HG03354 (cell line): ENCODE data around the gene CDKL5.

ENCODE experiments used
- ATAC-seq: cut with Tn5 transposase; IDR thresholded peaks from one replicate; pipeline ENCODE4 v1.9.1; 2021; ENCODE audit warnings: mild to moderate bottlenecking; ENCODE audit not compliant: unreplicated experiment, poor library complexity, severe bottlenecking

The CDKL5 gene

DNA sequence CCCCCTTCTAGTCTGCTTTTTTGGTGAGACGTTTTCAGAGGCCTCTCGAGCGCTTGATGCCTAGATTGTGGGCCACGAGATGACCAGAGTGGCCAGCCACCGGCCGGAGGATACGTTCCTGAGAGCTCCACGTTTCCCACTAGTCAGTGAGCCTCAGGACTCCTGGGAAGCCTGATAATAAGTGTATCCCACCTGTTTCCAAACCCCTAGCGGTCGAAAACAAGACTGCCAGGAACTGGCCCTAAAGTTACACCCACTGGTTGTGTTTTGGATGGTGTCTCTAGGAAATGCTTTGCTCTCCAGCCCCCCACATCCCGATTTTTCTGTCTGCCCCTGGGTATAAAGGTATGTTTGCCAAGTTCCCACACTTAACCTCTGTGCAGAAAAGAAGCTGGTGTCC is 251.1 kb downstream of the CDKL5 start:
- ATAC-seq, result no peak

DNA sequence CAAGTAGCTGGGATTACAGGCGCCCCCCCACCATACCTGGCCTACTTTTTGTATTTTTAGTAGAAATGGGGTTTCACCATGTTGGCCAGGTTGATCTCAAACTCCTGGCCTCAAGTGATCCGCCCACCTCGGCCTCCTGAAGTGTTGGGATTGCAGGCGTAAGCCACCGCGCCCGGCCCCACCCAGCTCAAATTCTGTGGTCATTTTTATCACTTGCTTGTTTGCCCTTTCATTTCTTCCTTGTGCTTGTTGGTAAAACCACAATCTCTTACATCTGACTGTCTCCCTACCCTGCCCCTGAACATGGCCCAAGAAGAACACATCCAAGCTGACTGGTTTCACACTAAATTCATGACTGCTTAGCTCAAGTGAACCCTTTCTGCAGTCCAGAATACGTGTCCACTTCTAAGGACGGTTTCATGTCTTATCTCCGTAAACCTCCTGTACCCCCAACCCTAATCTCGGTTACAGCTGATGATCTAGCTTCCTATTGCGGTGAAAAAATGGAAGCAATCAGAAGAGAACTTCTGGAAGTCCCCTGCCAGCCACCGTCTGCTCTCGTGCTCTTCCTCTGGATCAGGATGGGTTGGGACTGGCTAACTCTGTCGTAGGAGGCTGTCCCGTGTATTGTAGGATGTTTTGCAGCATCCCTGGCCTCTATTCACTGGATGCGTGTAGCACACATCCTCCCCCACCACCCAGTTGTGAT is 251.9 kb downstream of the CDKL5 start:
- no peak for ATAC-seq

DNA sequence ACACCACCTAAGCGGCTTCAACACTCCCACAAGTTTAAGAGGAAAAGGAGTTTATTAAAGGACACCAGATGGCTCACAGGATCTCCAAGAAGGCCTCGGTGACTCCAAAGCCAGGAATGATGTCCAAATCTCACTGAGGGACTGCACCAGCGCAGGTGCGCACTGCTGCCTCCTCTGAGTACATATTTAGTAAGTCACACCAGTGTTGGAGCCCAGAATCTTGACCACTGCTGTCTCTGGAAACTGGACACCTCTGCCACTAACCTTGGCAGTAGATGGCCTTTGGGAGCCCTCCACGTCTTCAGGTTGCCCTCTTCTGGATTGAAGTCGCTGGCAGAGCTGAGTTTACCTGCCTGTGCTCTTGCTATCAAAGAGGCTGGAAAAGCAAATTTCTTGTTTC is 256.6 kb downstream of the CDKL5 start:
- no peak for ATAC-seq

DNA sequence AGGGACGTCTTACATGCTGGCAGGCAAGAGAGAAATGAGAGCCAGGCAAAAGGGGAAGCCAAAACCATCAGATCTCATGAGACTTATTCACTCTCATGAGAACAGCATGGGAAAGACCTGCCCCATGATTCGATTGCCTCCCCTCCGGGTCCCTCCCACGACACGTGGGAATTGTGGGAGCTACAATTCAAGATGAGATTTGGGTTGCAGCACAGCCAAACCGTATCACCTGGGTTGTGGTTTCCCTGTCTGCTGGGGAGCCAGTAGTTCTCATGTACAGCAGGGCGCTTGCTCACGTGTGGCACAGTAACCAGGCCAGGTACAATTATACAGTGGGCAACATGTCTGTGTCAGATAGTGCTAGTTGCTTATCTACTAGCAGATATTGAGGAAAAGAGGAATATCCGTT is 257.6 kb downstream of the CDKL5 start:
- ATAC-seq, result no peak

DNA sequence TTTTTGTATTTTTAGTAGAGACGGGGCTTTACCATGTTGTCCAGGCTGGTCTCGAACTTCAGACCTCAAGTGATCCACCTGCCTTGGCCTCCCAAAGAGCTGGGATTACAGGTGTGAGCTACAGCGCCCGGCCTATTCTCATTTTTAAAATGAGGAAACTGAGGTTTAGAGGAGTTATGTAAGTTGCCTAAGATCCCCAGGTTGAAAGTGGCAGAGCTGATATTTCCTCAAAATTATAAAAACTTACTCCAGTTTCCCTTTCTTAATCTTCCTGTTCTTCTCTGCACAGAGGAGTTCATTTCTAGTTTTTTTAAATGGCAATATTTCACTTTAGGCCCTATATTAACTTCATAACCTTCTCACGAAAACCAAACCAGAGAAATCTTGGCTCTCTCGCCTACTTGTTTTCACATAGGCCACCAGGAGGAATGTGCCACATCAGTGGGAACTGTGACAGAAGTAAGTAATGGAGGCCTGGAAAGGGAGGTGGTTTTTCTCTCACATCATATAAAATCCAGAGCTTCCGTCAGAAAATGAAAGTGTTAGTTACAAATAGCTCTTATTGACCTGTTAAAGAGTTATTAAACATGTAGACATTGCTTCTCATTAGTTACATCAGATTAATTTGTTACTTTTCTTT is 262.6 kb downstream of the CDKL5 start:
- no peak for ATAC-seq

DNA sequence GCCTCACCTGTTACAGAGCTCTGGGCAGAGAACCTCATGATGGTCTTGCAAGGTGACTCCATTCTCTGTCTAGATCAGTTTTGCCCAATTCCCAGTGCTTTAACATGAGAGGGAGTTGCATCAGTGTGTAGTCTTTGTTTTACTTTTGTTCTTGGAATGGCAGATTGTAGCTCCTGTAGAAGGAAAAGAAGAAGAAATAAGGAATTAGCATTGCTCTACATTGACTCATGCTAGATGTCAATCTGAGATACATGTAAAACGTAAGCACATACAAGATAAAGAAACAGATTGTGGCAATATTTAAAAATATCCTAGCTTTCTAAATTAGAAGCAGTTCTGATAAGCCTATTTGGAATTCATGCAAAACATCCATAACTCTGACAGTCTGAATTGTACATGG is 266.0 kb downstream of the CDKL5 start:
- no peak for ATAC-seq

DNA sequence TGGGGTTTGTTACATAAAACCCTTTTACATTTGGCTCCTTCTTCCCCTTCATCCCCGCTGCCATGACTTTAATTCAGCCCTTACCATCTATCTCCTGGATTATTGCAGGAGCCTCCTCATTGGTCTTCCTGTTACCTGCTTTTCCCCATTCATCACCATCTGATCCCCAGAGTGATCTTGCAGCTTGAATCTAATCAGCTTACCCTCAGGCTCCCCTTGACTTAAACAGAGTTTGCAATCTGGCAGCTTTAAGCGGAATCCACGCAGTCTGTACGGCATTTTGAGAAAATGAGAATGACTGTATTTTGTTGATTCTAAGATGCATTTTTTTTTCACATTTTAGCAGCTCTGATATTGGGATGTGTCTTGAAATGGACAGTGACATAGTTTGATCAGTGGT is 267.1 kb downstream of the CDKL5 start:
- no peak for ATAC-seq

DNA sequence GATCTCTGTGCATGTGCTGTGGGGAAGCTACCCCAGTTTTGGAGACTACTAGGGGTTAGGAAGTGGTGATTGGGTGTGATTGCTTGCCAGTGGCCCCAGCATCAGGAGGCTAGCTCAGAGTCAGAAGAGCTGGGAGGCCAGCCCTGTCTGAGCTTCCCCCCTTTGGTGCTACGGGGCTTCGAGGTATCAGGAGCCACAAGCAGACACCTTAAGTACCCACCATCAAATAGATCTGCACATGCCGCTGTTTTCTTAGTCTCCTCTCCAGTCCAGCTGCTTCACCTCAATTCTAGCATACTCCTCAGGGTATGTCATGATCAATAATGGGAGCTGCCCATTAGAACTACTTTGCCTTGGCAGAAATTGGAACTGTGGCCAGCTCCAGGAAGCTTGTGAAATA is 271.2 kb downstream of the CDKL5 start:
- ATAC-seq, result no peak

DNA sequence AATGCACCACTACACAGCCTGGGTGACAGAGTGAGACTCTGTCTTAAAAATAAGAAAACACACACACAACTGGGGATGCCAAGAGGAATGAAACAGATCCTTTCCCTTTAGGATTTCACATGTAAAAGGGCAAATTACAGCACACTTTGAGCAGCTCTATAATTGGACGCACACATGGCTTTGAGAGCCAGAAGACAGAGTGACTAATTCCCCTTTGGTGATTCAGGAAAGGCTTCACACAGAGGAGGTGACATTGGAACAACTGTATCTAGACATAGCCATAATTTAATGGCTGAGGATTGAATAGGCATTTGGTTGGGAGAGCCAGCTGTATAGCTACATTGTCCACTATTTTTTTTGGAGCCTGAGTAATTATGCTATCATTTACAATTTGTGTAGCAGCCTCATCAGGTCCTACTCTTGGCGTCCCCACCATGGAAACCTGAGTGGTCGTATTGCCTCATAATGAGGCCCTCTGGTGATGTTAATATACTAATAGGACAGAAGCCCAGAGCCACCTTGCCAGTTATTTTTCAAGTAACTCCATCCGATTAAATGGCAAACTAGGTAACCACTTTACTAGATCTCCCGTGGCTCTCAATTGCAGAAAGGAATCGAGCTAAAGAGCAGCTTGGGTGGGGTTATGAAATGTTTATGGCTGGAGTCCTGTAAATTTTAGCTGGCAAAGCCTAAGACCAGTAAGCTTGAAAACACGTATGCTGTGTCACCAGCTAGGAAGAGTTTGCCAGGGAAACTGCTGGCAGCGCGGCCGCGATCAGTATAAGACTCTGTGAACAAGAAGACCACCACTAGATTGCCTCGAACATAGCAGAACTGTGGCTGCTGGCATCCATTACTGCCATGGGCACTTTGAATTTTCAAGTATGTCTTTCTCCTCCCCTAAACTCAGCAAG is 273.6 kb downstream of the CDKL5 start:
- no peak for ATAC-seq

DNA sequence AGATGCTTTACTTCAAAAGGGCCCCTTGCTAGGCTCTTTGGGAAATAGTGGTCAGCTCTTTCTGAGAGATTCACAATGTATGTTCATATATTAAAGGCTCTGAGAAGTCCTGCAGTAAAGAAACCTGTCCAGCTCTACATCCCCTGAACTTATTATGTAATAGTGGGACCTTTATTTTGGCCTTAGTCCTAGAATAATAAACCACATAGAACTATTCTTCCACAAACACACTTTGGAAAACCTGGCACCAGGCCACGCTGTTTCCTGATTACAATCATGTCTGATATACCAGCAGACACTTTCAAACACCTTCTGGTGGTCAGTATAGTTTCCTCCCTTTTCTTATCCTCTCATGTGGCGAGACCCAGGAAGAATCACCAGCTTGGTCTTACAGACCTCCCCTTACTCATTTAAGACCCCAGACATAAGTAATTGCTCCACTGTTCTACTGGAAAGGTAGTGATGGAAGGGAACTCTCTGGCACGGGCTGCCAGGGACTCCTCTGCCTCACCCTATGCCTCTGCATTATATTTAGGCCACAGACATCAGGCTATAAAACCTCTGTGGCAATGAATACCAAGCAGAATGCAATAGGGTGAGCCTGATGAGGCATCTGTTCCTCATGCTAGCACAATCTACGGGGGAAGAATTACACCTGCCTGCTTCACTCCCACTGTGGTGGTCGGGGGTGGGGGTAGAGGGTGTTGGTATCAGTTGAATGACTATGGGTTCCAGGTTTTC is 276.4 kb downstream of the CDKL5 start:
- ATAC-seq, result no peak

DNA sequence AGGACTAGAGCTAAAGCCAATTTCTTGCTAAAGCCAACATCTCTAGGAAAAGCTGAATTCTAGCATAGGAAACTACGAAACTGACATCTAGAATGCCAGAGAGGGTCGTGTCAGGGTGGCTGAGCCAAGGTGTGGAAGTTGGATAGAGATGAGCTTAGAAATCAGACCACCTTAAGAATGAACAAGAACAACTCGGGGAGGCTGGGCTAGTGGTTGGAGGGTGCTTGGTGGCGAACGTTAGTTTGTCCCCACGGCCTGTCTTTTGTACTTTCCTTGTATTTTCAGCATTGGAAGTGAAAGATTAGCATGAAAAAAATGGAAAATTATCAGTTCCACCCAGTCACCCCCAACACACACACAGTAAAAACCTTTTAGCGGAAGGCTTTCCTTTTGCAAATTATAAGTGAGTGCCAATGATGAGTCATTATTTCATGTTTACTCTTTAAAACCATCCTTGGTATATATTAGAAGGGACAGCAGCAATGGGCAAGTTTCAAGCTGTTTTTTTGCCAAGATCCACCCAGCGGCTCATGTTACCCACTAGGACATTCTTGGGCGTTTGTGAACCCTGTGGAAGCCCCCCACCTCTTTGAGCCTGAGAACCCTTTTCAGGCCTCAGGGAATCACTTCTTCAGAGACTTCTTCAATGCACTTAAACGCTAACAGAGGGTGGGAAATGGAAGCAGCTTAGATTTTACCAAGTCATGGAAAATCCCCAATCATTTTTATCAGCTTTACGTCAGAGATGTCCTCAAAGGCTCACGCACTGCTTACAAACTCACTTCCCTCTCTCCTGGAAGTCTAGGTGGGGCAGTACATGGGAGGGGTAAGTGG is 277.2 kb downstream of the CDKL5 start:
- ATAC-seq, result no peak
